IMR-90 (cell line): ENCODE data around the gene SPSB2.
"Not testable (repeated sequence)": the region's sequence is repeated elsewhere in the genome, so short reads cannot be mapped to it uniquely, and the experiment has no call there.

Experiments
- POLR2A ChIP-seq: IDR thresholded peaks from 2 replicates; pipeline ENCODE4 v1.6.1; 2012; ENCODE audit warnings: mild to moderate bottlenecking, low read depth, low read length
- TF ChIP-seq, protein P1 (sequence below): conservative IDR thresholded peaks from 2 replicates; pipeline ENCODE4 v1.5.1; 2012; ENCODE audit warnings: mild to moderate bottlenecking, low read depth, low read length, improper control_type of control experiment

DNA sequence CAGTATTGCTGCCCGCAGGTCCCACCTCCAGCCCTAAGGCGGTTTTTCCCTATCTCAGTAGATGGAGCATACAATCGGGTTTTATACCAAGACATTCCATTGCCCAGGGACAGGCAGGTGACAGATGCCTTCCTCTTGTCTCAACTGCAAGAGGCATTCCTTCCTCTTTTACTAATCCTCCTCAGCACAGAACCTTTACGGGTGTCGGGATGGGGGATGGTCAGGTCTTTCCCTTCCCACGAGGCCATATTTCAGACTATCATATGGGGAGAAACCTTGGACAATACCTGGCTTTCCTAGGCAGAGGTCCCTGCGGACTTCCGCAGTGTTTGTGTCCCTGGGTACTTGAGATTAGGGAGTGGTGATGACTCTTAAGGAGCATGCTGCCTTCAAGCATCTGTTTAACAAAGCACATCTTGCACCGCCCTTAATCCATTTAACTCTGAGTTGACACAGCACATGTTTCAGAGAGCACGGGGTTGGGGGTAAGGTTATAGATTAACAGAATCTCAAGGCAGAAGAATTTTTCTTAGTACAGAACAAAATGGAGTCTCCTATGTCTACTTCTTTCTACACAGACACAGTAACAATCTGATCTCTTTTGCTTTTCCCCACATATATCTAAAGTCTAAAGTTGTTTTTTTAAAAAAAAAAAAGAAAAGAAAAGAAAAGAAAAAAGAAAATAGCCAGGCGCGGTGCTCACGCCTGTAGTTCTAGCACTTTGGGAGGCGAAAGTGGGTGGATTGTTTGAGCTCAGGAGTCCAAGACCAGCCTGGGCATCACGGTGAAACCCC, 13.3 kb upstream of the SPSB2 start:
- TF ChIP-seq, protein P1, sequence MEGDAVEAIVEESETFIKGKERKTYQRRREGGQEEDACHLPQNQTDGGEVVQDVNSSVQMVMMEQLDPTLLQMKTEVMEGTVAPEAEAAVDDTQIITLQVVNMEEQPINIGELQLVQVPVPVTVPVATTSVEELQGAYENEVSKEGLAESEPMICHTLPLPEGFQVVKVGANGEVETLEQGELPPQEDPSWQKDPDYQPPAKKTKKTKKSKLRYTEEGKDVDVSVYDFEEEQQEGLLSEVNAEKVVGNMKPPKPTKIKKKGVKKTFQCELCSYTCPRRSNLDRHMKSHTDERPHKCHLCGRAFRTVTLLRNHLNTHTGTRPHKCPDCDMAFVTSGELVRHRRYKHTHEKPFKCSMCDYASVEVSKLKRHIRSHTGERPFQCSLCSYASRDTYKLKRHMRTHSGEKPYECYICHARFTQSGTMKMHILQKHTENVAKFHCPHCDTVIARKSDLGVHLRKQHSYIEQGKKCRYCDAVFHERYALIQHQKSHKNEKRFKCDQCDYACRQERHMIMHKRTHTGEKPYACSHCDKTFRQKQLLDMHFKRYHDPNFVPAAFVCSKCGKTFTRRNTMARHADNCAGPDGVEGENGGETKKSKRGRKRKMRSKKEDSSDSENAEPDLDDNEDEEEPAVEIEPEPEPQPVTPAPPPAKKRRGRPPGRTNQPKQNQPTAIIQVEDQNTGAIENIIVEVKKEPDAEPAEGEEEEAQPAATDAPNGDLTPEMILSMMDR = not testable (repeated sequence)
- TF ChIP-seq POLR2A = not testable (repeated sequence)
